PFSK-1 (cell line): ENCODE results near the gene ARHGEF19.

Experiments used
- POLR2AphosphoS5 ChIP-seq: IDR thresholded peaks from 2 replicates; pipeline ENCODE4 v1.6.1; 2012; ENCODE audit warnings: low read depth, mild to moderate bottlenecking, control low read depth, low read length, moderate library complexity
- REST ChIP-seq, 2 experiments: IDR thresholded peaks; 2 replicates each; pipeline versions ENCODE4 v1.6.1 to v1.8.0; 2011 to 2012; ENCODE audit warnings: low read depth in 2 of 2, low read length in 2 of 2, control low read depth in 1 of 2, inconsistent platforms in 1 of 2, mild to moderate bottlenecking in 1 of 2, moderate library complexity in 1 of 2; ENCODE audit not compliant: insufficient read depth in 1 of 2
- TAF1 ChIP-seq: IDR thresholded peaks from 2 replicates; pipeline ENCODE4 v1.6.1; 2012; ENCODE audit warnings: low read length, control low read depth, borderline replicate concordance; ENCODE audit not compliant: insufficient read depth

GRCh38 chr1:16233431-16233830 lies 21.0 kb upstream of the ARHGEF19 start:
- TF ChIP-seq POLR2AphosphoS5 (no peak), REST (IDR thresholded peaks at IDR 0.05; ENCODE audit: insufficient read depth in 1 of 2, low read depth in 2 of 2, low read length in 2 of 2) (no peak), TAF1 (no peak)
